ENCODE data around the gene IL1A.

The IL1A gene

DNA sequence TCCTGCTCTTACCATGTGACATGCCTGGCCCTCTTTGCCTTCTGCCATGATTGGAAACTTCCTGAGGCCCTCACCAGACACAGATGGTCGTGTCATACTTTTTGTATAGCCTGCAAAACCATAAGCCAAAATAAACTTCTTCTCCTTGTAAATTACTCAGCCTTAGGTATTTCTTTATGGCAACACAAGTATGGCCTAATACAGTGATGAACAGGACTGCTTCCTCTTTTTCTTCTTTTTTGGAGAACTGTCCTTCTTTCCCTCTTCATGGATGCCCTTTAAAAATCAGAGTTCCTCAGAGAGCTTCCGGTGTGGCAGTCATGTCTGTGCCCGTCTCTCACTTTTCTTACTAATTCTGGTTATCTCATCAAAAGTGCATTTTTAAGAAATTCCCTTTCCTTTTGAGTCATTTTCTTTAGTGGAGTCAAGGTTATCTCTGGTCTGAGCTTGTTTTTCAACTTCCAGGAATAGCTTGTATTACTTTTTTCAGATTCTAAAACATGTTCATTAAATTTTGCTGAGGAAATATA lies 9.2 kb upstream of the IL1A start:
- no peak for DNase-seq

DNA sequence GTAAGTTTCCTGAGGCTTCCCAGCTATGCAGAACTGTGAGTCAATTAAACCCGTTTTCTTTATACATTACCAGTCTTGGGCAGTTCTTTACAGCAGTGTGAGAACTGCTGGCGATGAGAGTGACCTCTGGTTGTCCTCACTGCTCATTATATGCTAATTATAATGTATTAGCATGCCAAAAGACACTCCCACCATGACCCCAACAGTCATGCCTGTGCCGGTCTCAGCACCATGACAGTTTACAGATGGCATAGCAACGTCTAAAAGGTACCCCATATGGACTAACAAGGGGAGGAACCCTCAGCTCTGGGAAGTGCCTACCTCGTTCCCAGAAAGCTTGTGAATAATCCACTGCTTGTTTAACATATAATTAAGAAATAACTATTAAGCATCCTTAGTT lies 8.1 kb upstream of the IL1A start:
- DNase-seq = no peak

DNA sequence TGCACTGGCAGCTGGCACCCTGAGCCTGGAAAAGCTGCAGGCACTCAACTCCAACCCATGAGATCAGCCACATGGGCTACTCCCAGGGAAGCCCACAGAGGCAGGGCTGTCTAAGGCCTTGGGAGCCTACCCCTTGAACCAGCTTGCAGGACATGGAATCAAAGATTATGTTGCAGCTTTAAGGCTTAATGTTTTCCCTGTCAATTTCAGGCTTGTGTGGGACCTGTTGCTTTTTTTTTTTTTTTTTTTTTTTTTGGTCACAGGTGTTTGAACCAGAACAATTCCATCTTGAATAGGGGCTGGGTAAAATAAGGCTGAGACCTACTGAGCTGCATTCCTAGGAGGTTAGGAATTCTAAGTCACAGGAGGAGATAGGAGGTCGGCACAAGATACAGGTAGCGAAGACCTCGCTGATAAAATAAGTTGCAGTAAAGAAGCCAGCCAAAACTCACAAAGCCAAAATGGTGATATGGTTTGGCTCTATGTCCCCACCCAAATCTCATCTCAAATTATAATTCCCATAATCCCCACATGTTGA lies 7.5 kb upstream of the IL1A start:
- DNase-seq = no peak

DNA sequence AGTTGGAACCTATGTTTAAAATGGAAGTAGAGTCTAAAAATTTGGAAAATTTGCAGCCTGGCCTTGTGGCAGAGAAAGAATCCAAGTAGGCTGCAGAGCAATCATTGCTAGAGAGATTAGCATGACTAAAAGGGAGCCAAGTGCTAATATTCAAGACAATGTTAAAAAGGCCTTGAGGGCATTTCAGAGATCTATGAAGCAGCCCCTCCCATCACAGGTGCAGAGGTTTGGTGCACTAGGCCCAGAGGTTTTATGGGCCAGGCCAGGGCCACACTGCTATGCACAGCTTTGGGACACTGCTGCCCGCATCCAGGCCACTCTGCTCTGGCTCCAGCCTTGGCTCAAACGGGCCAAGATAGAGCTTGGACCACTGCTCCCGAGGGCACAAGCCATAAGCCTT lies 6.7 kb upstream of the IL1A start:
- DNase-seq = no peak

DNA sequence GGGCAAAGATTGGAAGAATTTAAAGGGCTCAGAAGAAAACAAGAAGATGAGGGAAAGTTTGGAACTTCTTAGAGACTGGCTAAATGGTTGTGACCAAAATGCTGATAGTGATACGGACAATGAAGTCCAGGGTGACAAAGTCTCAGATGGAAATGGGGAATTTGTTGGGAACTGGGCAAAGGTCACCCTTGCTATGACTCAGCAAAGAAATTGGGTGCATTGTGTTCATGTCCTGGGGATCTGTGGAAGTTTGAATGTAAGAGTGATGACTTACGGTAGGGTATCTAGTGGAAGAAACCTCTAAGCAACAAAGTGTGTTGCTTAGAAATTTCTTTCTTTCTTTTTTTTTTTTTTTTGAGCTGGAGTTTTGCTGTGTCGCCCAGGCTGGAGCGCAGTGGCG lies 6.0 kb upstream of the IL1A start:
- no peak for DNase-seq

DNA sequence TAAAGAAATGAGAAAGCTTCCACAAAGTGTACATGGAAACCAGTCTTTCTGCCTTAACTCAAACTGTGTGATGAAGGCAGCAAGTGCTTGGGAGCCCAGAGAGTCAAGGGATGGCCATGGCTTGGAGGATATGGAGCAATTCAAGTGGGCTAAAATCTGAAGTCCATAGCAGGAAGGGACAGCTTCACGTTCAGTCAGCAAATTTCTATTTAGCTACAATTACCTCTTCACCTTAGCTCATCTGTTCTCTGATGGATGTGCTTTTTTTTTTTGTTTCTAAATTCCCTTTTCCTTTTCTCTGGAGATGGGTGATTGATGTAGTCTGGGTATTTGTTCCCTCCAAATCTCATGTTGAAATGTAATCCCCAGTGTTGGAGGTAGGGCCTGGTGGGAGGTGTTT lies 4.9 kb upstream of the IL1A start:
- no peak for DNase-seq

DNA sequence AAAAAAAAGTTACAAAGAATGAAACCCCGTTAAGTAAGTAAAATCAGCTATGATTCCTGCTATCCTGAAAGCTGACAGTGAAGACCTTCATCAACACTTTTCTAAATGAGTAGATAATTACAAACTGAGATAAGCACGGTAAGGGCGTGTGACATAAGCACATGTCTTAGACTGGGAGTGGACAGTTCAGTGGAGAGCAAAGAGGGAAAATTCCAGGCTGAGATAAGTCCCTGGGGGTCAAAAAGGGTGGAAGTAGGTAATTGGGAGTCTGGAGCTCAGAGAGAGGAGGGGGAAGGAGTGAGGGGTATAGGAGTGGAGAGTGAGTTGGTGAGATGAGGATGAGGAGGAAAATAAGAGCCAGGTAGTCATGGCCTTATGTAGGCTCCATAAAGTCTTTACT lies 4.4 kb upstream of the IL1A start:
- no peak for DNase-seq

DNA sequence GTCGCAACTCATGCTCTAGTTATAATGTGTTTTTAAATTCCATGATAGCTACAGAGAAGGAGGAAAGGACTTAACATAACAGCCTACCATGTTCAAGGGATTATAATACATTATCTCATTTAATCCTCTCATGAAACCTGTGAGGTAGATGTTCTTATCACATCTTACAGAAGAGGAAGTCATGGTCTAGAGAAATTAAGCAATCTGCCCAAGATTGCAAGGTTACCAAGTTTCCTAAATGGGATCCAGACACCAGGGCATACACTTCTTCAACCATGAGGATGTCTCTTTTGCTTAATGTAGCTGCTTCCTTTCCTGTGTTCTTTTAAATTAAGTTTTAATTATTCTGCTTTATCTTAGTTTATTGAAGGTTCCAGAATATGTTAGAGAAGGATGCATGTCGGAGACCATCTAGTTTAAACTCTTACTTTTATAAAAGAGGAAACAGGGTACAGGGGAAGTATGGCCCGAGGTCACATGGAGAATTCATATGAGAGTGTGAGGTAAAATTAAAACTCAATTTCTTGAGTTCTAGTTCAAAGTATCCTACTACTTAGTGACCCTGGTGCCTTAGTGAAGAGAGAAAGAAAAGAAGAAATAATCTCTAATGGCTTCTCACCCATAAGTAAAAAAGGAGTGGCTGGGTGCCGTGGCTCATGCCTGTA lies 3.6 kb upstream of the IL1A start:
- DNase-seq = no peak

DNA sequence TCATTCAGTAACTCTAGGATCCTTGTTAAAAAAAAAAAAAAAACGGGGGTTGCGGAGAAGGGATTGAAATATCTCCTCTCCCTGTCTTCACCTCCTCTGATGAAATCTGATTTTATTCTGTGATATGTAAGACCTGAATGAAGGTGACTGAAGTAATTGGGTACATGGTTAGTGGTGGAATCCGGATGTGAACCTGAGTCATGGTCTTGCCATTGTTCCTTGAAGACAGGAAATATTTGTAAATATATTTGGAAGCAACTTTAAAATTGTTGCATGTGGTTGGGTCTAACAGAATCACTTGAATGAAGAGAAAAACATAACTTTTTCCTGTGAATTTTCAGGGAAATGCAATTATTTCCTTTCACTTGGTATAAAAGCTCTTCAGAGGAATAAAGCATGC lies 3.0 kb upstream of the IL1A start:
- DNase-seq = no peak

DNA sequence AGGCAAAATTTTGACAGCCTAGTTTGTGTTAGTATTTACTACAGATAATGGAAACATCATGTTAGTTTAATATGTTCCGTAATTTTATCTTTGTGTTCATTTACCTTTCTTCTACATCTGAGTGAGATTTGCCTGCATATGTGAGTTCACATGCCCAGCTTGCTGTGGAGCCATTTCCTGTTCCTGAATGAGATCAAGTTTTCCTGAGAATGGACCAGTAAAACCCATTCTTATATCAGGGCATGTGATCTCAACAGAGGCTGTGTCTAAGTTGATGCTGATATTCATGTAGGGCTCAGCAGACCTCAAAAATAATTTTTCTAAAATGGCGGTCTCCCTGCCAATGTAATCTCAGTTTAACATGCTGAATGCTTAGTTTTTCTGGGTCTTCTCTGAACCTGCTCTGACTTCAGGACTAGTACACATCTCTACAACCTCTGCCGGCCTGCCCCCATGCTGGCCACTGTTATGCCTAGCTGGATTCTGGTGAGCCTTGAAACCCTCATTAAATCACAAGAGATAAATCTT lies 1.0 kb downstream of the IL1A start:
- no peak for DNase-seq

DNA sequence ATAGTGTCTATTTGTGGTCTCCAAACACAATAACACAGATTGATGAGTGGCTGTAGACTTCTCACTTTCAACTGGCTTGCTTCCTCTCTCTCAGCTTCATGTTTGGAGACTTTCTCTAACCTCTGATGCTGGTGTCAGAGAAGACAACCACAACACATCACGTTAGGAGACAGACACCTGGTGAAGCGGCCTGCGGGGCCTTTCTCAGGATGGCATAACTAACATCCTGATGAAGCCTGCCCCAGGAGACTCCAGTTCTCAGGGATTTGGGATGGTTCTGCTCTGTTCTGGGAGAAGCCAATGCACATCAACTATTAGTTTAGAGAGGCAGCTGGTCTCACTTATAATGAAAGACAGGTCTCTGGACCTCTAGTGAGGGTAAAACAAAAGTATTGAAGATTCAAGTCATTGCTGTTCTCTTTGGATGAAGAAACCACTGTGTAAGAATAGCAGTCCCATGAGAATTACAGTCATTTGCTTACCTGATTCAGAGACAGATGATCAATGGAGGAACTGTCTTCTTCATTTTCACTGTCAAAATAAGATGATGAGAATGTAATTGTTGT lies 2.0 kb downstream of the IL1A start:
- no peak for DNase-seq

DNA sequence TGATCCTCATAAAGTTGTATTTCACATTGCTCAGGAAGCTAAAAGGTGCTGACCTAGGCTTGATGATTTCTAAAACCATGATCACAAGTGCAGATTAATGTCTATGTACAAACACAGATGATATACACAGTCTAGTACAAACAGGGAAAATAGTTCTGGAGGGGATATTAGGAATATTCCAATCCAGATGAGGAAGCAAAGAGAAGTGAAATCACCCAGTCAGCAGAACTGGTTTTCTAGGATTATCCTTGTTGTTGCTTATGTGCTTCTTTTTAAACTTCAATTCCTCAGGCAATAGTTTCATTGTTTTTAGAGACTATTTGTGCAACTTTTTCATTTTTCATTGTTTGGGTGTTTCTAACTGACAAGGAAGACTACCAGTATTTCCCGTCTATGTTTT lies 4.7 kb downstream of the IL1A start:
- DNase-seq = no peak

DNA sequence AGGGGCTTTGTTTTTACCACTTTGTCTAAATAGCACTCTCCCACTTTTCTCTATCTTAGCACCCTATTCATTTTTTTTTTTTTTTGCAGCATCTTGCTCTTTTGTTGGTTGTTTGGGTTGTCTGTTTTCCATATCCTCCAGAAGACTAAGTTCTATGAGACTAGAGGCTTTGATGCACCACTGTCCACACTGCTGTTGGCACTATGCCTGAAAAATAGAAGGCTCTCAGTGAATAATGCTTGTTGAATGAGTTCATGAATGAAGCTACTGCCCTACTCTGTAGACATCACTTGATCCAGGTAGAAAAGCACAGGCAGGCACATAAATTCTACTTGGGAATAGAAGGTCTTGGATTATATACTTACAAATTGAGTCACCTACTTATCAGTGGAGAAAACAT lies 7.3 kb downstream of the IL1A start:
- DNase-seq = no peak

DNA sequence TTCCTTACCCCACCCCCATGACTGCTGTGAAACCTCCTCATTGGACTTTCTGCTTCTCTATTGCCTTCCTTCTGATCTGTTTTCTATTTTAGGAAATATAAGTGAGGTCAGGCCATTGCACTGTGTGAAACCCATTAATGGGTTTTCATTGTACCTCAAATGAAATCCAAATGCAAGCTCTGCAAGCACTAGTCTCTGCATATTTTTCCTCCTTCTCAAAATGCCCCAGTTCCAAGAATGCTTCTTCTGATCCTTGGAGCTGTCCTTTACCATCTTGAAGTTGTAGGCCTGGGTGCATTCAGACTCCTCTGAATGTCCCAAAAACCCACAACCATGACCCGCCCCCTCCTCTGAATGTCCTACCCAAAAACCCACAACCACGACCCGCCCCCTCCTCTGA lies 8.2 kb downstream of the IL1A start:
- no peak for DNase-seq

DNA sequence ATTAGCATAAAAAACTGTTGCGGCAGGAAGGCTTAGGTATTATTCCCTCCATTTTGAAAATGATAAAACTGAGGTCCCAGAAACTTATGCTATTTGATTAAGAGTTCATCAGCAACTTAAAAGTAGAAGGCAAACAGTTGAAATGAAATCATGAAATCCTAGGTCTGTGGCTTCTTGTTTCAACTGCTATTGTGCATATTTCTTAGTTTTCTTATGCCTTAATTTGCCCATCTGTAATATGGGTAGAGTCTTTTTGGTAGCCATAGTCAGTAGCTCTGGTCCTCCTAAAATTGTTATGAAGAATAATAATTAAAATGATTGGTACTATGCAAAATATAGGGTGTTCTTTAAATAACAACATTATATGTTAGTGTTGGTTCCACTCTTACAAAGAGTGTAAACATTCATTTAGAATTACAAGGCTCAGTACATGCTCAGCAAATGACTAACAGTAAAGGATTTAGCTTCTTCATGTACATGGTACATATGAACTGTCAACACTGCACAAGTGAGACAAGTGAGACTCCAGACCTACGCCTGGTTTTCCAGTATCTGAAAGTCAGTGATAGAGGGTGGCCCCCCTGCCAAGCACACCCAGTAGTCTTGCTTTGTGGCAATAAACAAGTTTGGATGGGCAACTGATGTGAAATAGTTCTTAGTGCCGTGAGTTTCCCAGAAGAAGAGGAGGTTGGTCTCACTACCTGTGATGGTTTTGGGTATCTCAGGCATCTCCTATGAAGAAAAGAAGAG lies 9.6 kb downstream of the IL1A start:
- no peak for DNase-seq

DNA sequence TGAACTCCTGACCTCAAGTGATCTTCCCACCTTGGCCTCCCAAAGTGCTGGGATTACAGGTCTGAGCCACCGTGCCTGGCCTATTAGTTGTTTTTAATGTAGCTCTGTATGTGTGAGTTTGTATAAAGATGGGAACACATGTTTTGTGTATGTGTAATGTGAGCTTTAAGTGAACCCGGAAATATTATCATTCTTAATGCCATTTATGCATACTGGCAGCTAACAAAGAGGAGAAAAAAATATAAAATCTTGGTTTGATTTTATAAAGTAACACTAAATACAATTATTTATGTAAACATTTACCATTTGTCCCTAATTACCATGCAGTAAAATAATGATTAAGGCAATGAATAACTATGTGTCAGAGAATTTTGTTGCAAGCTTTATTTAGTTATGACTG lies 10.7 kb downstream of the IL1A start:
- no peak for DNase-seq

DNA sequence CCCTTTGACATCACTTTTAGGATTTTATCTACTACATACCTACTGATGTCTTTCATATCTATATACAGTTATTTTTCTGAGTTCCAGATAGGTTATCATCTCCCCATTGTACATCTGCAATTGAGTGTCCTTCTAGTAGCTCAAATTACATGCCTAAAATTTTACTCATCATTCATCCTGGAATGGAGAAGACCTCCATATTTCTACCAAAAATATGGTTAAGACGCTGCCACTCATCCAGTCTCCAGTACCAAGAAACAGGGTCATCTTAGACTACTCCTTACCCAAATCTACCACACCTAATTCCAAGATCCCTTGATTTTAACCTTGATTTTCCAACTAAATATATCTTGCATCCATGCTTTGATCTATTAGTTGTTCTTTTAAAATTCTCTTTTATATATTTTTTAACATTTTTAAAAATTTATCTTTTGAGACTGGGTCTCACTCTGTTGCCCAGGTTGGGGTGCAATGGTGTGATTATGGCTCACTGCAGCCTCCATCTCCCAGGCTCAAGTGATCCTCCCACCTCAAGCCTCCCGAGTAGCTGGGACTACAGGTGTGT lies 11.3 kb downstream of the IL1A start:
- DNase-seq = no peak

DNA sequence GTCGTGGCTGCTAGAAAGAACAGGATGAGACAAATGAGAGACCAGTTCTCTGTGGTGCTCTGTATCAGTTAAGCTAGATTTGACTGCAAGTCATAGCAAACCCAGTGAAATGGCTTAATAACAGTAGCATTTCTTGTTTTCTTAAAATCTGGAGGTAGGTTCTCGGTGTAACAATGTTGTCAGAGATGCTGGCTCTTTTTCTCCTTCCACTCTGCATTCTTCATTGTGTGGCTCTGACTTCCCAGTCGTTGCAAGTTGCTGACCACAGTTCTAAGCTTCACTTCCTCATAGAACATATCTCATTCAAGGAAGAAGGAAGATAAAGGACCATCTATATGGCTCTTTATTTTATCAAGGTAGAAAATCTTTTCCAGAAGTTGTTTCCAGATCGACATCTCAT lies 12.0 kb downstream of the IL1A start:
- DNase-seq = no peak

DNA sequence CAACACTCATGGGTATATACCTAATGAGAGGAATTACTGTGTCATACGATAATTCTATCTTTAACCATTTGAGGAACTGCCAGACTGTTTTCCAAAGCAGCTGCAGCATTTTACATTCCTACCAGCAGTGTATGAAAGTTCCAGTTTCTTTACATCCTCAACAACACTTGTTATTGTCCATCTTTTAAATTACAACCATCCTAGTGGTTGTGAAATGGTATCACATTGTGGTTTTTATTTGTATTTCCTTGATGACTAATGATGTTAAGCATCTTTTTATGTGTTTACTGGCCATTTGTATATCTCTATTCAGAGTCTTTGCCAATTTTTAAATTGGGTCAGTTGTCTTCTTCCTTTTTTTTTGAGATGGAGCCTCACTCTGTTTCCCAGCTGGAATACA lies 15.9 kb downstream of the IL1A start:
- DNase-seq = no peak

DNA sequence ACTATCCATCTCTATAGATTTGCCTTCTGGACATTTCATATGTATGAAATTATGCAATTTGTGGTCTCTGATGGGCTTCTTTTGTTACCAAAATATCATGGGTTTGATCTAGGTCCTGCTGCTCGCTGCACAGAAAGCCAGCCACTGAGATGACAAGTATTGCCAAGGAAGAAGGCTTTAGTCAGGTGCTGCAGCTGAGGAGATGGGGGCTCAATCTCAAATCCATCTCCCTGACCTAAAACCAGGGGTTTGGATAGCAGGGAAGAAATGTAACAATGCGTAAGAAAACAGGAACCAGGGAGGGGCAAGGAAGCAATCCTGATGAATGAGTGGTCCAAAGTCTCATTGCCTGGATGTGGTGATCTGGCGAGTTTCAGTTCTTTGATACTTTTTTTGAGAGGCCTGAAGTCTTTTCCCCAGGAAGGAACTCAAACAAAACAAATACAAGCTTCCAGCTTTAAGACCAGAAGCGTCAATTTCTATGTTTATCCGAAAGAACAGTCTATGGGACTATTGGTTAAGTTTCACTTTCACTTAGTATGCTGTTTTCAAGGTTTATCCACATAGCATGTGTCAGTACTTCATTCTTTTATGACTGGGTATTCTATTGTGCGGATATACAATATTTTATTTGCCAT lies 16.5 kb downstream of the IL1A start:
- no peak for DNase-seq

DNA sequence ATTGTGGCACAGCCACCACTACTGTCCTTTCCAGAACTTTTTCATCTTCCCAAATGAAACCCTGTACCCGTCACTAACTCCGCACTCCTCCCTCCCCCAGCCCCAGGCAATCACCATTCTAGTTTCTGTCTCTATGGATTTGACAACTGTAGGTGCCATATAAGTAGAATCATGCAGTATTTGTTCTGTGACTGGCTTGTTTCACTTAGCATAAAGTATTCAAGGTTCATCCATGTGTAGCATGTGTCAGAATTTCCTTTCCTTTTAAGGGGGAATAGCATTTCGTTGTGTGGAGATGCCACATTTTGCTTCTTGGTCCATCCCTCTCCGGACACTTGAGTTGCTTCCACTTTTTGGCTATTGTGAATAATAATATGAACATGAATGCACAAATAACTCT lies 19.0 kb downstream of the IL1A start:
- DNase-seq = no peak

All from amygdala (tissue), 56 donors.